Left colon (tissue), 2 donors: ENCODE measurements around the gene HSPA12B. TPM values are rescaled to one million over a fixed set of nuclear protein-coding genes. Genes with fewer than 3 reads are reported as not detected.
A peak's percentile ranks its signal among the peaks of the same experiment; 100 is the strongest.

Experiments used
- ATAC-seq: fragments of 200-7000 bp; cut with Tn5 transposase; one replicate; pipeline ENCODE4 v1.9.1; 2020; ENCODE audit warnings: mild to moderate bottlenecking, moderate library complexity
- DNase-seq, 2 donors: peaks; one replicate each; pipeline ENCODE4 v3.0.0-alpha.2; 2020
- intact Hi-C, 2 donors: fragments of 100-400 bp; cut with DNase I in 1 of 2; cut with micrococcal nuclease in 1 of 2; formaldehyde crosslinking; loops; one replicate each; pipeline versions ENCODE4 v1.11.2 to v1.14.0; 2022; cut with DNase I, micrococcal nuclease
- total RNA-seq, 2 donors: library from RNA; stranded (reverse); fragmentation: NEBNext Ultra II Directional; extraction: Animal tissue kit (Norgen Biotek cat#: 25700); gene quantifications; one replicate each; pipeline ENCODE4 v1.2.1, GENCODE V29; 2021
- donor health status: DM: no; HTN: no; CAD: no.
- donor health status: DM: yes; HTN: yes; CAD: no.

Gene HSPA12B
- total RNA-seq, 2 donors from 2014 or later = 2.3 to 2.5 TPM

GRCh38 chr20:3701061-3701998, 31.2 kb upstream of the HSPA12B start:
- ATAC-seq = no peak
- DNase-seq = no peak
- intact Hi-C loops = no loop called here

- intact Hi-C loops = no loop called here
- no peak for DNase-seq
- ATAC-seq = no peak
Measured at GRCh38 chr20:3702611-3703391, 29.7 kb upstream of the HSPA12B start.

GRCh38 chr20:3704087-3704486, 28.4 kb upstream of the HSPA12B start:
- intact Hi-C loops = no loop called here
- DNase-seq (no peak), ATAC-seq (no peak)

- ATAC-seq (no peak), DNase-seq (no peak)
- intact Hi-C loops = no loop called here
Measured at GRCh38 chr20:3705491-3705969, 27.0 kb upstream of the HSPA12B start.

- DNase-seq (no peak), ATAC-seq (no peak)
- intact Hi-C loops = no loop called here
Measured at GRCh38 chr20:3705970-3706739, 26.3 kb upstream of the HSPA12B start.

GRCh38 chr20:3706774-3707507, 25.5 kb upstream of the HSPA12B start:
- ATAC-seq = no peak
- DNase-seq = no peak
- intact Hi-C loops = no loop called here

- ATAC-seq (no peak), DNase-seq (no peak)
- intact Hi-C loops = no loop called here
Measured at GRCh38 chr20:3707508-3707899, 25.0 kb upstream of the HSPA12B start.

- DNase-seq = no peak
- peak; percentile 22 for ATAC-seq
- intact Hi-C loops = loop anchor here in 1 of 2 donors (2.0 kb wide), 1 partner anchor 33 kb away; no protein-coding TSS in a partner anchor
Measured at GRCh38 chr20:3710011-3710466, 22.4 kb upstream of the HSPA12B start.

GRCh38 chr20:3710703-3711483, 21.6 kb upstream of the HSPA12B start:
- ATAC-seq (peak; percentile 62), DNase-seq (peak in 1 of 2 donors; percentile 75)
- intact Hi-C loops = loop anchor here in 1 of 2 donors (2.0 kb wide), 1 partner anchor 34 kb away; no protein-coding TSS in a partner anchor

GRCh38 chr20:3711484-3711941, 21.0 kb upstream of the HSPA12B start:
- ATAC-seq (no peak), DNase-seq (no peak)
- intact Hi-C loops = loop anchor here in 1 of 2 donors (2.0 kb wide), 1 partner anchor 35 kb away; no protein-coding TSS in a partner anchor

- DNase-seq (peak; percentile 43 to 67), ATAC-seq (peak; percentile 20)
- intact Hi-C loops = no loop called here
Measured at GRCh38 chr20:3712279-3712873, 20.1 kb upstream of the HSPA12B start, which contains the start of gene SIGLEC1. TSS of gene SIGLEC1 (minus strand) at chr20:3712600. CDS start at chr20:3707128, 5,472 bp downstream.

- DNase-seq = no peak
- intact Hi-C loops = no loop called here
- no peak for ATAC-seq
Measured at GRCh38 chr20:3714092-3714491, 18.4 kb upstream of the HSPA12B start.

GRCh38 chr20:3716195-3716834, 16.2 kb upstream of the HSPA12B start:
- no peak for DNase-seq
- intact Hi-C loops = no loop called here
- ATAC-seq = peak; percentile 72

- ATAC-seq = no peak
- intact Hi-C loops = no loop called here
- DNase-seq = no peak
Measured at GRCh38 chr20:3719046-3719445, 13.4 kb upstream of the HSPA12B start.

GRCh38 chr20:3720068-3720467, 12.4 kb upstream of the HSPA12B start:
- DNase-seq (no peak), ATAC-seq (no peak)
- intact Hi-C loops = no loop called here

GRCh38 chr20:3720626-3721025, 11.9 kb upstream of the HSPA12B start:
- DNase-seq = no peak
- ATAC-seq = no peak
- intact Hi-C loops = no loop called here
